Hepatocyte (in vitro differentiated cells): ENCODE results near the gene ZBED4.

Source experiments
- EZH2 ChIP-seq: fragments of 200-600 bp; sonication (generic); IDR thresholded peaks from 2 replicates; pipeline ENCODE4 v1.6.1; 2016; ENCODE audit warnings: antibody characterized with exemption, mild to moderate bottlenecking, borderline replicate concordance
- TF ChIP-seq, protein P1 (sequence below): fragments of 200-600 bp; sonication (generic); IDR thresholded peaks from 2 replicates; pipeline ENCODE4 v1.5.1; 2016; ENCODE audit warnings: antibody characterized with exemption, mild to moderate bottlenecking; ENCODE audit not compliant: poor library complexity

DNA sequence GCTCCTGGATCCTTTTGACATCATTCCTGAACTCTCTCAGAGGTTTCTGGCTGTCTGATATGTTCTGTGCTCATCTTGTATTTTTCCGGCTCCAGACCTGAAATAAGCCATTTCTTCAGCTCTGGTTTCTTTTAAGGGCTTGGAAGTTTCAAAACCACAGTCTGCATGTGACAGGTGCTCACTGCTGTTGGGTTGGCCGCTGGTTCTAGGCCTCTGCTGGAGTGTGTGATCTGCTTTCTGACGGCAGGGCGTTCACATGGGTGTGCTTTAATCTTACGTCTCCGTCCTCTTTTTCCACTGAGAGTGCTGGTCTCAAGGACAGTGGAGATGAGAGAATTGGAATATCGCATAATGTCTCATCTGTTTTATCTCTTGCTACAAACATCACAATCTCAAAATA lies 10.3 kb downstream of the ZBED4 start:
- TF ChIP-seq, protein P1, sequence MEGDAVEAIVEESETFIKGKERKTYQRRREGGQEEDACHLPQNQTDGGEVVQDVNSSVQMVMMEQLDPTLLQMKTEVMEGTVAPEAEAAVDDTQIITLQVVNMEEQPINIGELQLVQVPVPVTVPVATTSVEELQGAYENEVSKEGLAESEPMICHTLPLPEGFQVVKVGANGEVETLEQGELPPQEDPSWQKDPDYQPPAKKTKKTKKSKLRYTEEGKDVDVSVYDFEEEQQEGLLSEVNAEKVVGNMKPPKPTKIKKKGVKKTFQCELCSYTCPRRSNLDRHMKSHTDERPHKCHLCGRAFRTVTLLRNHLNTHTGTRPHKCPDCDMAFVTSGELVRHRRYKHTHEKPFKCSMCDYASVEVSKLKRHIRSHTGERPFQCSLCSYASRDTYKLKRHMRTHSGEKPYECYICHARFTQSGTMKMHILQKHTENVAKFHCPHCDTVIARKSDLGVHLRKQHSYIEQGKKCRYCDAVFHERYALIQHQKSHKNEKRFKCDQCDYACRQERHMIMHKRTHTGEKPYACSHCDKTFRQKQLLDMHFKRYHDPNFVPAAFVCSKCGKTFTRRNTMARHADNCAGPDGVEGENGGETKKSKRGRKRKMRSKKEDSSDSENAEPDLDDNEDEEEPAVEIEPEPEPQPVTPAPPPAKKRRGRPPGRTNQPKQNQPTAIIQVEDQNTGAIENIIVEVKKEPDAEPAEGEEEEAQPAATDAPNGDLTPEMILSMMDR, result no peak
- TF ChIP-seq EZH2, result no peak
